K562 (cell line): ENCODE results near the gene DCAKD. TPM values are rescaled to one million over a fixed set of nuclear protein-coding genes. Genes with fewer than 3 reads are reported as not detected.

Experiments used
- DEAF1 ChIP-seq: fragments of 450-650 bp; formaldehyde crosslinking; IDR thresholded peaks from 2 replicates; pipeline ENCODE4 v1.4.0; 2020; ENCODE audit warnings: mild to moderate bottlenecking, moderate library complexity
- MTA1 ChIP-seq: fragments of 450-650 bp; IDR thresholded peaks from 2 replicates; pipeline ENCODE4 v1.6.1; 2017; ENCODE audit warnings: borderline replicate concordance
- MTF1 ChIP-seq: fragments of 250-450 bp; sonication (Bioruptor Pico); IDR thresholded peaks from 2 replicates; pipeline ENCODE4 v1.9.0; 2021; ENCODE audit warnings: moderate library complexity, mild to moderate bottlenecking, inconsistent platforms, borderline replicate concordance
- SMARCA5 ChIP-seq: fragments of 450-650 bp; IDR thresholded peaks from 2 replicates; pipeline ENCODE4 v1.6.1; 2016
- ZNF592 ChIP-seq: fragments of 450-650 bp; IDR thresholded peaks from 2 replicates; pipeline ENCODE4 v1.6.1; 2017; ENCODE audit warnings: antibody characterized with exemption, mild to moderate bottlenecking
- ZNF778 ChIP-seq: fragments of 450-650 bp; formaldehyde crosslinking; IDR thresholded peaks from 2 replicates; pipeline ENCODE4 v1.4.0; 2020; ENCODE audit warnings: mild to moderate bottlenecking, moderate library complexity
- polyA plus RNA-seq, 8 experiments: library from polyadenylated mRNA; depleted of rRNA in 4 of 8; stranded (reverse) in 5 of 8; unstranded in 3 of 8; fragments of >200 nt; fragmentation: Nextera tagmentation in 2 of 8; fragmentation: Illumina TruSeq in 1 of 8; extraction: Ambion mirVana in 2 of 8; extraction: Trizol in 1 of 8; gene quantifications; 2 replicates each; pipeline versions ENCODE4 v1.2.1 to v1.2.3, GENCODE V29; 2011 to 2014; ENCODE audit warnings: inconsistent platforms in 1 of 8, missing spikeins in 1 of 8
- total RNA-seq, 7 experiments: library from RNA; depleted of rRNA in 6 of 7; stranded (reverse); fragments of >200 nt in 6 of 7; fragmentation: Illumina TruSeq in 2 of 7; extraction: Trizol in 2 of 7; gene quantifications; 2 replicates each; pipeline versions ENCODE4 v1.2.1 to v1.2.3, GENCODE V29; 2011 to 2021; ENCODE audit warnings: low replicate concordance in 1 of 7
- TF ChIP-seq, protein P1 (sequence below): fragments of 450-650 bp; IDR thresholded peaks from 2 replicates; pipeline ENCODE4 v1.6.1; 2016; ENCODE audit warnings: mild to moderate bottlenecking, moderate library complexity

The DCAKD gene
- total and polyA plus RNA-seq, 9 of the 15 experiments (the other 6 are each of a cell fraction or from before 2014, with no cell fraction given): 7.9 to 35.5 (median 21.4) TPM

DNA sequence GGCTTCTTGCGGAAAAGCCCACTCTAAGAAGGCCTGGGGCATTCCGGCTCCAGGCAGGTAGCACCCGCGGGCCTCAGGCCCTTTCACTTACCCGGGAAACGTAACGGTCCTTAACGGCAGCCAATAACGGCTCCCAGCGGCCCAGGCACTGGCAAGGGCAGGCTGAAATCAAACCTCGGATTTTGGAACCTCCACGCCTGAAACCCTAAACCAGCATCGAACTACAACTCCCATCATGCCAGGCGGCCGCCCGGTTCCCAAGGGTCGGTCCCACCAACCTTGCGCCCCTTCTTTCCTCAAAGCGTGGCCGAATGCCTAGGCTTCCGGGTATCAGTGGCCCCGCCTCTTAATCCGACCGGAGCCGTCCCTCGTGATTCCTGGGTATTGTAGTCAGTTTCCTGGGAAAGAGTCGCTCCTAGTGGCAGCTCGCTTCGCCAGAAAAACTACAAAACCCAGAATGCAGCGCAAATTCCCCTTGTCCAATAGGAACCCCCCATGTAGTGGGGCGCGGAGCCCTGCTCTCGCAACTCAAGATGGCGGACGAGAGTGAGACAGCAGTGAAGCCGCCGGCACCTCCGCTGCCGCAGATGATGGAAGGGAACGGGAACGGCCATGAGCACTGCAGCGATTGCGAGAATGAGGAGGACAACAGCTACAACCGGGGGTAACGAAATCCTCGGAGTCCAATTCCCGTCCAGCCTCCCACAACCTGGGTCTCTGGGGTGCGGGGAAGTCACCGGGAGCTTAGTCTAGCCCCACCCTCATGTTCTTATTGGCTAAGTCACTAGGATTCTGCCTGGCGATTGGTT, 9.6 kb upstream of the DCAKD start, which contains the start of gene NMT1 (continued):
- TF ChIP-seq, protein P1, sequence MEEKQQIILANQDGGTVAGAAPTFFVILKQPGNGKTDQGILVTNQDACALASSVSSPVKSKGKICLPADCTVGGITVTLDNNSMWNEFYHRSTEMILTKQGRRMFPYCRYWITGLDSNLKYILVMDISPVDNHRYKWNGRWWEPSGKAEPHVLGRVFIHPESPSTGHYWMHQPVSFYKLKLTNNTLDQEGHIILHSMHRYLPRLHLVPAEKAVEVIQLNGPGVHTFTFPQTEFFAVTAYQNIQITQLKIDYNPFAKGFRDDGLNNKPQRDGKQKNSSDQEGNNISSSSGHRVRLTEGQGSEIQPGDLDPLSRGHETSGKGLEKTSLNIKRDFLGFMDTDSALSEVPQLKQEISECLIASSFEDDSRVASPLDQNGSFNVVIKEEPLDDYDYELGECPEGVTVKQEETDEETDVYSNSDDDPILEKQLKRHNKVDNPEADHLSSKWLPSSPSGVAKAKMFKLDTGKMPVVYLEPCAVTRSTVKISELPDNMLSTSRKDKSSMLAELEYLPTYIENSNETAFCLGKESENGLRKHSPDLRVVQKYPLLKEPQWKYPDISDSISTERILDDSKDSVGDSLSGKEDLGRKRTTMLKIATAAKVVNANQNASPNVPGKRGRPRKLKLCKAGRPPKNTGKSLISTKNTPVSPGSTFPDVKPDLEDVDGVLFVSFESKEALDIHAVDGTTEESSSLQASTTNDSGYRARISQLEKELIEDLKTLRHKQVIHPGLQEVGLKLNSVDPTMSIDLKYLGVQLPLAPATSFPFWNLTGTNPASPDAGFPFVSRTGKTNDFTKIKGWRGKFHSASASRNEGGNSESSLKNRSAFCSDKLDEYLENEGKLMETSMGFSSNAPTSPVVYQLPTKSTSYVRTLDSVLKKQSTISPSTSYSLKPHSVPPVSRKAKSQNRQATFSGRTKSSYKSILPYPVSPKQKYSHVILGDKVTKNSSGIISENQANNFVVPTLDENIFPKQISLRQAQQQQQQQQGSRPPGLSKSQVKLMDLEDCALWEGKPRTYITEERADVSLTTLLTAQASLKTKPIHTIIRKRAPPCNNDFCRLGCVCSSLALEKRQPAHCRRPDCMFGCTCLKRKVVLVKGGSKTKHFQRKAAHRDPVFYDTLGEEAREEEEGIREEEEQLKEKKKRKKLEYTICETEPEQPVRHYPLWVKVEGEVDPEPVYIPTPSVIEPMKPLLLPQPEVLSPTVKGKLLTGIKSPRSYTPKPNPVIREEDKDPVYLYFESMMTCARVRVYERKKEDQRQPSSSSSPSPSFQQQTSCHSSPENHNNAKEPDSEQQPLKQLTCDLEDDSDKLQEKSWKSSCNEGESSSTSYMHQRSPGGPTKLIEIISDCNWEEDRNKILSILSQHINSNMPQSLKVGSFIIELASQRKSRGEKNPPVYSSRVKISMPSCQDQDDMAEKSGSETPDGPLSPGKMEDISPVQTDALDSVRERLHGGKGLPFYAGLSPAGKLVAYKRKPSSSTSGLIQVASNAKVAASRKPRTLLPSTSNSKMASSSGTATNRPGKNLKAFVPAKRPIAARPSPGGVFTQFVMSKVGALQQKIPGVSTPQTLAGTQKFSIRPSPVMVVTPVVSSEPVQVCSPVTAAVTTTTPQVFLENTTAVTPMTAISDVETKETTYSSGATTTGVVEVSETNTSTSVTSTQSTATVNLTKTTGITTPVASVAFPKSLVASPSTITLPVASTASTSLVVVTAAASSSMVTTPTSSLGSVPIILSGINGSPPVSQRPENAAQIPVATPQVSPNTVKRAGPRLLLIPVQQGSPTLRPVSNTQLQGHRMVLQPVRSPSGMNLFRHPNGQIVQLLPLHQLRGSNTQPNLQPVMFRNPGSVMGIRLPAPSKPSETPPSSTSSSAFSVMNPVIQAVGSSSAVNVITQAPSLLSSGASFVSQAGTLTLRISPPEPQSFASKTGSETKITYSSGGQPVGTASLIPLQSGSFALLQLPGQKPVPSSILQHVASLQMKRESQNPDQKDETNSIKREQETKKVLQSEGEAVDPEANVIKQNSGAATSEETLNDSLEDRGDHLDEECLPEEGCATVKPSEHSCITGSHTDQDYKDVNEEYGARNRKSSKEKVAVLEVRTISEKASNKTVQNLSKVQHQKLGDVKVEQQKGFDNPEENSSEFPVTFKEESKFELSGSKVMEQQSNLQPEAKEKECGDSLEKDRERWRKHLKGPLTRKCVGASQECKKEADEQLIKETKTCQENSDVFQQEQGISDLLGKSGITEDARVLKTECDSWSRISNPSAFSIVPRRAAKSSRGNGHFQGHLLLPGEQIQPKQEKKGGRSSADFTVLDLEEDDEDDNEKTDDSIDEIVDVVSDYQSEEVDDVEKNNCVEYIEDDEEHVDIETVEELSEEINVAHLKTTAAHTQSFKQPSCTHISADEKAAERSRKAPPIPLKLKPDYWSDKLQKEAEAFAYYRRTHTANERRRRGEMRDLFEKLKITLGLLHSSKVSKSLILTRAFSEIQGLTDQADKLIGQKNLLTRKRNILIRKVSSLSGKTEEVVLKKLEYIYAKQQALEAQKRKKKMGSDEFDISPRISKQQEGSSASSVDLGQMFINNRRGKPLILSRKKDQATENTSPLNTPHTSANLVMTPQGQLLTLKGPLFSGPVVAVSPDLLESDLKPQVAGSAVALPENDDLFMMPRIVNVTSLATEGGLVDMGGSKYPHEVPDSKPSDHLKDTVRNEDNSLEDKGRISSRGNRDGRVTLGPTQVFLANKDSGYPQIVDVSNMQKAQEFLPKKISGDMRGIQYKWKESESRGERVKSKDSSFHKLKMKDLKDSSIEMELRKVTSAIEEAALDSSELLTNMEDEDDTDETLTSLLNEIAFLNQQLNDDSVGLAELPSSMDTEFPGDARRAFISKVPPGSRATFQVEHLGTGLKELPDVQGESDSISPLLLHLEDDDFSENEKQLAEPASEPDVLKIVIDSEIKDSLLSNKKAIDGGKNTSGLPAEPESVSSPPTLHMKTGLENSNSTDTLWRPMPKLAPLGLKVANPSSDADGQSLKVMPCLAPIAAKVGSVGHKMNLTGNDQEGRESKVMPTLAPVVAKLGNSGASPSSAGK: no peak
- TF ChIP-seq MTF1 (CRISPR knock-in tag) (no peak), DEAF1 (peak; percentile 31; the same call in 1 of the 2 replicates), SMARCA5 (no peak), MTA1 (no peak), ZNF592 (peak; percentile 78), ZNF778 (CRISPR knock-in tag) (no peak)
